HG02938 (cell line): ENCODE data around the gene CCL16.
"Not testable (repeated sequence)": the region's sequence is repeated elsewhere in the genome, so short reads cannot be mapped to it uniquely, and the experiment has no call there.

Experiments used
- ATAC-seq: cut with Tn5 transposase; IDR thresholded peaks from one replicate; pipeline ENCODE4 v1.9.1; 2021; ENCODE audit warnings: mild to moderate bottlenecking, moderate library complexity; ENCODE audit not compliant: unreplicated experiment

CCL16 gene, protein sequence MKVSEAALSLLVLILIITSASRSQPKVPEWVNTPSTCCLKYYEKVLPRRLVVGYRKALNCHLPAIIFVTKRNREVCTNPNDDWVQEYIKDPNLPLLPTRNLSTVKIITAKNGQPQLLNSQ

DNA sequence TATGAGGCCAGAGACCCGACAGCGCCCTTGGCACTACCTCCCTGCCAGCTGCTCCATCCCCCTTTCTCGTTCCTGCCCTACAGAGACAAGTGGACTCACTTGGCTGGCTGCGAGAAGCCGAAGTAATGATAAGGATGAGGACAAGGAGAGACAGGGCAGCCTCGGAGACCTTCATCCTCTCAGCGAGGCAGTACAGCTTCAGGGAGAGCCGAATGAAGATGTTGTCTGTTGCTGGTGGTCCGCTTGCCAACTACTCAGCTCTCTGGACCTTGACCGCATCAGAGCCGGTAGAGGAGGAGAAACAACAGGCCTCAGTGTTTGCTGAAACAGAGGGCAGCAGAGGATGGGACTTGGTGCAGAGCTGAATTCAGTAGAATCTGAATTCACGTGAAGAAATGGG, at the start of gene CCL16:
Gene CCL16 (minus strand): TSS at position 252 of the 400 bp plus-strand sequence. CDS start 77 bp downstream, at position 175.
- no peak for ATAC-seq

DNA sequence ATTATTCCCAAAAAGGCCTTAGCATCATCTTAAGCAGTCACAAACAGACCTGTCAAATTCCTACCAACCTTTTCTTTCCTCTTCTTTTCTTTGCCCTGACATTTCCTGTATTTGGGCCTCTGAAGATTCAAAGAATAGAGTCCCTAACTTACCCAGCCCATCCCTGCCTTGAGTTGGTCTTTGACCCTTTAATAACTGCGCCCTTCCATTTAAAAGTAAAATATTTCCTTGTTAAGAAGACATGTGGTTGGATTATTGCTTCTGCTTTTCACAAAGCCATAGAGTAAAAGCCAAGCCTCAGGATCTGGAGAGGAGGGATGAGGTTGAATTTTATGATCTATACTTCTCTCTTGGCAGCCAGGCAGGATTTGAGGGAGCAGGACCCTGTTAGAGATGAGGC, 49.7 kb upstream of the CCL16 start:
- ATAC-seq = no peak

DNA sequence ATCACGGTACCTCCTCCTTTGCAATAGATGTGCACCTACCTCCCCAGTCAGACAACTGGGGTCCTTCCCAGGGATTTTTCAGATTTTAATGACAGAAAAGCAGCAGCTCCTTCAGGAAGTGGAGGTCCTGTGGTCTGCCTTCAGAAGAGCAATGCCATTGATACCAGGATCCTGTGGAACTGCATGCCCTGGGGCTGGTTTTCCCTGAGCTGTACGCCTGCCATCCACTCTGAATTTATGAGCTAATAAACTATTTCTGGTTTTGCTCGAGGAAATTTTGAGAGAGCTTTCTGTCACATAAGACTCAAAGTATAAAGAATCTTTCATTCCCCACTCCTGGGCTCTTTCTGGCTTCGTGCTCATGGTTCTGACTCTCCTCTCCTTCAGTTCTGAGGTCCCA, 46.5 kb upstream of the CCL16 start:
- ATAC-seq = no peak

DNA sequence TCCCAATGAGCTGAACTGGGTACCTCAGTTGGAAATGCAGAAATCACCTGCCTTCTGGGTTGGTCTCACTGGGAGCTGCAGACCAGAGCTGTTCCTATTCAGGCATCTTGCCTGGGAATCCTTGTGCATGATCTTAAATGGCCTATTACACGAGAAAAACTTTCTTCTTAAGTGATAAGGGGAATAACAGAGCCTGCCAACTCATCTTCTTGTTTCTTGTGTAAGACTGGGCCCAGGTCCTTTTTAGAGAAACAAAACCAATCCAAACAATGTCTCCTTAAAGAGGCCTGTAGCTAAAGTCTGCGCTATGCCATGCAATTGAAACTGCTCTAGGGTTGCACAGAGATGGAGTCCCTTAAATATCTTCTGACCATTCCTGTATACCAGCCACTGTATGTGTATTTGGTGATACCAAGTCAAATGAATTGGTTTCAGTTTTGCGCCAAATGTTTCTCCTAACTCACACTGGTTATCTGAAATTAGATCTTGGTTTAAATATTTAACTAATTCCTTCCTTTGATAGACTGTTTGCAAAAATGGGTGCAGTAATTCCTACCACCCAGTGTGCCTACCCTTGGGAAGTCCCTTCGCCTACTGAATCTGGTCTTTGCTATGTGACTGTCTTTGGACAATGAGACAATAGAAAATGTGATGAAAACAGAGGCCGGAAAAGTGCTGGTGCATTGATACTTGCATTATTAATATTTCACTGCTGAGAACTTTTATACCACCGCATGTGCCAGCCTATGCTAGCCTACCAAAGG, 43.0 kb upstream of the CCL16 start:
- no peak for ATAC-seq

DNA sequence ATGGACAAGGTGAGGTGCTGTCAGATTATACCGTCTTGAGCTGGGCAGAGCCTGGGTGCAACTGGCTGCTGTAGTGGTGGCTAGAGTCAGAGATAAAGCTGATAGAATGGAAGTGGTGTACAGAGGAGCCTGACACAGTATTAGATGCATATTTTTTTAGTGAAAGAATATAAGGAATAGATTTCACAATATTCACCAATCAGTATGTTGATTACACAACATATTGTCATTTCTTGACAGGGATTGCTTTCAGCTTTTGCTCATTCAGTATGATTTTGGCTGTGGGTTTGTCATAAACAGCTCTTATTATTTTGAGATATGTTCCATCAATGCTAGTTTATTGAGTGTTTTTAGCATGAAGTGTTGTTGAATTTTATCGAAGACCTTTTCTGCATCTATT, 38.1 kb upstream of the CCL16 start:
- ATAC-seq = no peak

DNA sequence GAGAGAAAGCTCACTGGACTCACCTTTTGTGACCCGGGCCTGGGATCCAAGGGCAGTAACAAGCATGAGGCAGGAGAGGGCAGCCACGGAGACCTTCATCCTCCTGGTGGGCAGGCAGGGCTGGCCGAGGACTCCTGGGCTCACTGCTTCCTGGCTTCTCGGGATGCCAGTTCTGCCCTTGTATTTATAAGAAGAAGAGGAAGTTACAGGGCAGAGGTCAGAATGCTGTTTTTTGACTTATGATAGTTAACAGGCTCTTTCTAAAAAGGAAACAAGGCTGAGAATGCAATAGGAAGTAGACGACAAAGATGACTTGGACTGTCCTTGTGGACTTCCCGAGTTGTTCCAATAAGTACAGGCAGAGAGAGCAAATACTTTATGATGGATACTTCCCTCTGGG, 36.5 kb upstream of the CCL16 start, which contains the start of gene CCL23:
Gene CCL23 (minus strand): TSS at position 174 of the 400 bp plus-strand sequence. CDS start 75 bp downstream, at position 99.
- no peak for ATAC-seq

DNA sequence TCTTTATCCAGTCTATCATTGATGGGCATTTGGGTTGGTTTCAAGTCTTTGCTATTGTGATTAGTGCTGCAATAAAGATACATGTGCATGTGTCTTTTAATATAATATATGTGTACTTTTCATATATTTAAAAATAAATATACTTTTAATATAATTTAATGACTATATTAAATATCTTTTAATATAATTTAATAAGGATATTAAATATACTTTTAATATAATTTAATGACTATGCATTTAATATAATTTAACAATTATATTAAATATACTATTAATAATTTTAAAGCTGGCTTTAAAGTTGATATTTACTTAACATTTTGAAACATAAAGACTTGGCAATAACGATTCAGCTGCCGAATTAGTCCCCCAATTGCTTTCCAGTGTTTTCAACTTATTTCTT, 35.3 kb upstream of the CCL16 start:
- ATAC-seq = no peak

DNA sequence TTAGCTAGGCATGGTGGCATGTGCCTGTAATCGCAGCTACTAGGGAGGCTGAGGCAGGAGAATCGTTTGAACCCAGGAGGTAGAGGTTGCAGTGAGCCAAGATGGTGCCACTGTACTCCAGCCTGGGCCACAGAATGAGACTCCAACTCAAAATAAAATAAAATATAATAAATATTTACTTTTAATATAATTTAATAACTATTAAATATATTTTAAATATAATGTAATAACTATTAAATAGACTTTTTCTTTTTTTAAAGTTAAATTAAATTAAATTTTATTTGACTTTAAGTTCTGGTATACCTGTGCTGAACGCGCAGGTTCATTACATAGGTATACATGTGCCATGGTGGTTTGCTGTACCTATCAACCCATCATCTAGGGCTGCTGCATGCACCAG, 34.6 kb upstream of the CCL16 start:
- ATAC-seq = not testable (repeated sequence)

DNA sequence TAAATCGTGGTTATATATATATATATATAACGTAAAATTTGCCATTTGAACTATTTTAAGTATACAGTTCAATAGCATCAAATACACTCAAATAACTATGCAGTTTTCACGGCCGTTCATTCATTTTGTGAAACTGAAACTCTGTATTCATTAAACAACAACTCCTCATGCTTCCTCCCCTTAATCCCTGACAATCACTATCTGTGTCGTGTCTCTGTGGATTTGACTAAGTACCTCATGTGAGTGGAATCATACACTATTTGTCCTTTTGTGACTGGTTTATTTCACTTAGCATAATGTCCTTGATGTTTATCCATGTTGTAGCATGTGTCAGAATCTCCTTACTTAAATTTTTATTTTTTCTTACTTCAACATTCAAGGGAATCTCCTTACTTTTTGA, 33.6 kb upstream of the CCL16 start:
- no peak for ATAC-seq

DNA sequence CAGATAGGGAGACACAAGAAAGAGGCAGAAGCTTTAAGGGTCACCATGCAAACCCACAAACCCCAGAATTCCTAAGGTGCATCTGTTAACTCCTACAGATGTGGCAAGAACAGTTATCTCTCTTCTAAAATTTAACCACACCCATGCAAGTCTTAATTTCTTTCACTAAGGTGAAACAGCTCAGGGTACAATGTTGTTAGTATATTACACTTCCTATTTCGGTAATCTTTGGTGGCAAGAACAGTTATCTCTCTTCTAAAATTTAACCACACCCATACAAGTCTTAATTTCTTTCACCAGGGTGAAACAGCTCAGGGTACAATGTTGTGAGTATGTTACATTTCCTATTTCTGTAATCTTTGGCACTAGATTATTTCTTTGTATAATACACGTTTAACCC, 29.9 kb upstream of the CCL16 start:
- ATAC-seq = no peak

DNA sequence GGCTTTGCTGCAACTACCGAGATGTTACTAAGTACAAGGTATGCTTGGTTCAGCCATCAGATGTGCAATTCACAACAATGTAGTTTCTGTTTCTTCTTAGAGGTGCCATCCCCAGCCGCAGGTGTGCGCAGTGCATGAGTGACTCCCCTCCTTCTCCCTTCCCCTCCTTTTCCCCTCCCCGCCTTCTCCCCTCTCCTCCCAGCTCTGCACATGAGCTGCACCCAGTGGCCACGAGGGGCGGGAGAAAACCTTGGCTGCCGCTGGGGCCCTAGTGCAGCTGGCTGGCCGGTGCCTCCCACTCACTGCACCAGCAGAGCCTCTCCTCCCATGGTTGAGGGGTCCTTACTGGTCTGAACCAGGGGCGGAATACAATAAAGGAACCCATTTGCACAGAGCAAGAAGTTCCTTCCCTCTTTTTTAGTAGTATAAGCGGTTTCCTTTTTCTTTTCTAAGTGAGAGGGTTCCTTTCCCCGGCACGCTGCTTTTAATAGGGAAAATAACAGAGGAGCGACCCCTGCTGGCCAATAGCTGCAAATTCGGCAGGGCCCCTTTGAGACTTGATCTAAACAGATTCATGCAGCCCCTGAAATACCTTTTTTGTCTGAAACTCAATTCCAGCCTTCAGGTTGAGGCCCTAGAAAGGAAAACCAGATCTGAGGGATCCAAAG, 27.8 kb upstream of the CCL16 start:
- no peak for ATAC-seq

DNA sequence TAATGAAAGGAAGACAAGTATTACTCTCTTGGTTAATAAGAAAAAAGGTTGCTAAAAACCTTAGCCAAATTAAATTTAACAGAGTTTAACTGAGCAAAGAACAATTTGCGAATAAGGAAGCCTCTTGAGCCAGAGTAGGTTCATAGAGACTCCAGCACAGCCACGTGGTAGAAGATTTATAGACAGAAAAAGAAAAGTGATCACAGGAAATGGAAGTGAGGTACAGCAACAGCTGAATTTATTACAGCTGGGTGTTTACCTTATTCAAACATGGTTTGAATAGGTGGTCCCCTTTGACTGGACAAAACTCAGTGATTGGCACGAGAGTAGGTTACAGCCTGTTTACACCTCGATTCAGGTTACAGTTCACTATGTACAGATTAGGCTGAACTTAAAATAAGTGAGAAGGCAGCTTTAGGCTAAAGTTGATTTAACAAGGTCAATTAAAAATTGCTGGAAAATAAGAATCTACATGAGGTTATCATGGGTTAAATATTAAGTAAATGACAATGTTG, 23.4 kb upstream of the CCL16 start:
- no peak for ATAC-seq

DNA sequence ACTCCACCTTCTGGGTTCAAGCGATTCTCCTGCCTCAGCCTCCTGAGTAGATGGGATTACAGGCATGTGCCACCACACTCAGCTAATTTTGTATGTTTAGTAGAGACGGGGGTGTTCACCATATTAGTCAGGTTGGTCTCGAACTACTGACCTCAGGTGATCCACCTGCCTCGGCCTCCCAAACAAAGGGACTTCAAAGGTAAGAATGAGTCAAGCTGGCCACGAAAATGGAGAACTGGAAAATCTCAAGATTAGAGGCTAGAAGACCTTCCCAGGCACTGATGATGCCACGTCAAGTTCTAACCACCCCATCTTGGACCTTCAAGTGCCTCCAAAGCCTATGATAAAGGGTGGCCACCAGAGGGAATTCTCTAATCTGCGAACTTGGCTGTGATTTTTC, 21.3 kb upstream of the CCL16 start:
- ATAC-seq = no peak

DNA sequence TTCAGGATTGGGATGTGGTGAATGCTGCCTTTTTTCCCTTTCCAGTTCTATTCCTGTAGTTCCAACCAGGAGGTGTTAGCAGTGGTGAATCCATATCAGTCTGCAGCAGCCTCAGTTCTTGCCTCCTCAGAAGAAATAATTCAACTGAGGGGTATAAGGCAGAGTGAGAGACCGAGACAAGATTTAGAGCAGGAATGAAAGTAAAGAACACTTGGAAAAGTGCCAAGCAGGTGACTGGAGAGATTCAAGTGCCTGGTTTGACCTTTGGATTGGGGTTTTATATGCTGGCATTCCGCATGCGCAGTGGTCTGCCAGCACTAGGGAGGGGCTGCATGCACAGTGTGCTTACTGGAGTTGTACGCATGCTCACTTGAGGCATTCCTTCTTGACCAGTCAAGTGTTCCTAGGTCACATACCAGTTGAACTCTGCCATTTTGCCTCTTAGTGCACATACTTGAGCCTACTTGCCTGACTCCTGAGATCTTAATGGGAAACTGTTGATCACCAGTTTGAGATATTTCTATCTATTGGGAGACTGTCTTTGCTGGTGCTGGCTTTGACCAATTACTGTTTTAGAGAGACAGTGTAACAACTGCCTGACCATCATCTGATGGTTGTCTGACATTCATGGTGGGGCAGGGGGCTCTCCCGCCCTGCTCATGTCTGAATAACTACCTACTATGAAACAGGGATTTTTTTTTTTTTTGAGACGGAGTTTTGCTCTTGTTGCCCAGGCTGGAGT, 20.7 kb upstream of the CCL16 start:
- ATAC-seq = no peak

DNA sequence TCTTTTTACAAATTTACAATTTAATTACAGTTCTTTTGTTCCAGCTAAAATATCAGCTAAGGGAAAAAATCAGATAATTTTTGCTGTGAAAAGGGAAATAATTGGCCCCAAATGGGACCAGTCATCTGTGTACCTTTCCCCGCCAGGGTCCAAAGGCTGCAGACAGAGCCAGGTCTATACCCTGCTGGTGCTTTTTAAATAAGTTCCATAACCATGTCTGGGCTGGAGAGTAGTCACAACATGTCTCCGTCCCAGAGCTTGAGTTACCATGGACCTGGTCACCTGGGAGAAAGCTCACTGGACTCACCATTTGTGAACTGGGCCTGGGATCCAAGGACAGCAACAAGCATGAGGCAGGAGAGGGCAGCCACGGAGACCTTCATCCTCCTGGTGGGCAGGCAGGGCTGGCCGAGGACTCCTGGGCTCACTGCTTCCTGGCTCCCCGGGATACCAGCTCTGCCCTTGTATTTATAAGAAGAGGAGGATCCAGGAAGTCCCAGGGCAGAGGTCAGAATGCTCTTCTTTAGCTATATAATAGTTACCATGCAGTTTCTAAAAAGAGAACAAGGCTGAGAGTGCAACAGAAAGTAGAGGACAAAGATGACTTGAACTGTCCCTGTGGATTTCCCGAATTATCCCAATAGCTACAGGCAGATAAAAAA, 19.9 kb upstream of the CCL16 start, which contains the start of gene CCL15:
Gene CCL15 (minus strand): TSS at position 444 of the 662 bp plus-strand sequence. CDS start 61 bp downstream, at position 383.
- no peak for ATAC-seq

DNA sequence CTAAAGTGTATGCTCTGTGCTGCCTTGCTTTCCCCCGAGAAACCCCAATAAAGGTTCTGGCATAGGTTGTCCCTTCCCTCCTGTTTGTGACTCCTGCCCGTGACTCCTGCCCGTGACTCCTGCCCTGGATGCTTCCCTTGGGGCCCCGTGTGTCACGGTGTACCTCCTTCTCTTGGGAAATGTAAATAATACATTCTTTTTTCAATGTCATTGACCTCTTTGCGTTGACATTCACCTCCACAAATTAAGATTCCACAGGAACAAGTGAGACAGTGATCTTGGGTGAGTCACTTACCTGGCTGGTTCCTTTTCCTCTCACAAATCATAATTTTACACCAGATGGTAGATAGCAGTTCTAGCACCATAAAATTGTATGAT, 19.4 kb upstream of the CCL16 start:
- no peak for ATAC-seq

DNA sequence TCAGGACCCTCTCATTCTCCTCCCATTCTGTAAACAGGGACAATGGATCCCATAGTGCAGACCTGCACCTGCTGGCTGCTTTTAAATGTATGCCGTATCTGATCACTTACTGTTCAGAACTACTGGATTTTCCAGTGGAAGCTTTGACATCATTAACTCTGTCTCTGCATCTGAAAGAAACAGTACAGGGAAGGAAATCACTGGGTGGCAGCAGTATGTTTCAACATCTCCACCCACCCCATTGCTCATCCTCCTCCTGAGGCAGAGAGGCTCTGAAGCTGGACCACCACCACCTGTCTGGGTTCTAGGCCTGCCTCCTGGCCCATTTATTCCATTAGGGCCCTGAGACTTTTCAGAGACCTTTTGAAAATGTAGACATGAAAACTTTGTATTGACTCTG, 17.5 kb upstream of the CCL16 start:
- no peak for ATAC-seq

DNA sequence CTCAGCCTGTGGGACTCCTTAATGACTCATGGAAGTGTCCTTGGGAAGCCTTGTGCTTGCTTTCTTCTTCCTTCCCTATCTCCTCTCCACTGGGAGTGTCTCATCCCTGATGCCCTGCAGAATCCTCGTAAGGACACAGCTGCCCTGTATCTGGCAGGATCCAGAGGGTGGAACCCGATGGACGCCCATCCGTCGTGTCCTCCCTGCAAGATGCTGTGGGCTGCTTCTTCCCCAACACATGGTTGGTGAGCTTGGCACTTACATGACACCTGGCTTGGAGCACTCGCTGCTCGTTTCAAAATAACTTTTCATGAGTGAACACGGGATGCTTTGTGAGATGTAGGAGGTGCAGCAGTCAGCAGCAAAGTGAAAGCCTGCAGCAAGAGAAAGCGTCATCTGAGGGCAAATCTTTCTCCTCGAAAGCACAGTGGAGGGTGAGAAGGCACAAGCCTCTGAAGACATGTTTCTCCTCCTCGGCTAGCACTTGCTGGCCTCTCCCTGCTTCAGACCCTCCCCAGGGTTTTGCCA, 16.8 kb upstream of the CCL16 start:
- ATAC-seq = no peak

DNA sequence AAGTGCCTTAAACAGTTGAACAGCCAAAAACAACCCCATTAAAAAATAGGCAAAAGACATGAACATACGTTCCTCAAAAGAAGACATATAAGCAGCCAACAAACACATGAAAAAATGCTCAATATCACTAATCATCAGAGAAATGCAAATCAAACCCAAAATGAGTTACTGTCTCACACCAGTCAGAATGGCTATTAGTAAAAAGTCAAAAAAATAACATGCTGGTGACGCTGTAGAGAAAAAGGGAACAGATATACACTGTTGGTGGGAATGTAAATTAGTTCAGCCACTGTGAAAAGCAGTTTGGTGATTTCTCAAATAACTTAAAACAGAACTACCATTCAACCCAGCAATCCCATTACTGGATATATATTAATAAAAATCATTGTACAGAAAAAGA, 14.0 kb upstream of the CCL16 start:
- ATAC-seq = not testable (repeated sequence)

DNA sequence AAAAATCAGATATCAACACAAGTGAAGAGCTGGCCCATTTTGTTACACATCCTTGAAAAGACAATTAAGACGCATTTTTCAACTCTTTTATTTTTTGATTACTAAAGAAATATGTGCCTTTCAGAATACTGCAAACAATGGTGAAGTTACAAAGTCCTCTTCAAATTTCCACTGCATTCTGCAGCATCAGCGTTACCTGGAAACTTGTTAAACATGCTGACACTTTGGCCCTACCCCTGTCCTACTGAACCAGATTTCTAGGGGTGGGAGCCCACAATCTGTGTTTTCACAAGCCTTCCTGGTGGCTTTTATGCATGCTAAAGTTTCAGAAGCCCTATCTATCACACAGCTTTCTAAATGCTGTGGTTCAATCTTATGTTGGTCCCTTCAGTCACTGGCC, 9.8 kb upstream of the CCL16 start:
- ATAC-seq = no peak
